Measurements from ENCODE around the gene PRTFDC1. TPM values are rescaled to one million over a fixed set of nuclear protein-coding genes. Genes with fewer than 3 reads are reported as not detected.
"Not testable (repeated sequence)": the region's sequence is repeated elsewhere in the genome, so short reads cannot be mapped to it uniquely, and the experiment has no call there.

The PRTFDC1 gene
- total RNA-seq, 2 donors from 2014 or later, result 0.80 to 2.0 TPM

DNA sequence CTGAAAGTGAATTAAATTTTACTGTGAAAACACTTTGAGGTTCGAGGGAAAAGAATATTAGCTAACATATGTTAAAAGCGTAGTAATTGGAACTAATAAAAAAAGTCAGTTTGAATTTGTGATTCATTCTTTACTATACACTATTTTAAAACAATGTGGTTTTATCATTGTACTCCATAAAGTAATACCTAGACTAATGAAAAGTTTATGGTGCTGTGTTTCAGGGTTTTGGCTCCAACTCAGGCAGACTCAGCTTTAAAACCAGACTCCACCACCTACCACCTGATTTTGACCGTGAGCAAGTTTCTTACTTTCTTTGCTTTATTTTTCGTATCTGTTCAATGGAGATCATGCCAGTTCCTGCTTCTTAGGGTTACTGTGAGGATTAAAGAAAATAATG lies 9.2 kb upstream of the PRTFDC1 start:
- Histone ChIP-seq H3K4me3 (no peak overlapping the region), H3K27ac (no peak overlapping the region), H3K4me1 (replicated peaks) (no peaks in the 10 kb centered on the region), H3K27me3 (replicated peaks; ENCODE audit: insufficient read depth) (no peaks in the 10 kb centered on the region), H3K36me3 (no peaks in the 10 kb centered on the region), H3K9me3 (no peaks in the 10 kb centered on the region)
- no peak for DNase-seq (ENCODE audit: low spot score)
- TF ChIP-seq POLR2A (IDR thresholded peaks at IDR 0.05), result no peak
- TF ChIP-seq, protein P1, sequence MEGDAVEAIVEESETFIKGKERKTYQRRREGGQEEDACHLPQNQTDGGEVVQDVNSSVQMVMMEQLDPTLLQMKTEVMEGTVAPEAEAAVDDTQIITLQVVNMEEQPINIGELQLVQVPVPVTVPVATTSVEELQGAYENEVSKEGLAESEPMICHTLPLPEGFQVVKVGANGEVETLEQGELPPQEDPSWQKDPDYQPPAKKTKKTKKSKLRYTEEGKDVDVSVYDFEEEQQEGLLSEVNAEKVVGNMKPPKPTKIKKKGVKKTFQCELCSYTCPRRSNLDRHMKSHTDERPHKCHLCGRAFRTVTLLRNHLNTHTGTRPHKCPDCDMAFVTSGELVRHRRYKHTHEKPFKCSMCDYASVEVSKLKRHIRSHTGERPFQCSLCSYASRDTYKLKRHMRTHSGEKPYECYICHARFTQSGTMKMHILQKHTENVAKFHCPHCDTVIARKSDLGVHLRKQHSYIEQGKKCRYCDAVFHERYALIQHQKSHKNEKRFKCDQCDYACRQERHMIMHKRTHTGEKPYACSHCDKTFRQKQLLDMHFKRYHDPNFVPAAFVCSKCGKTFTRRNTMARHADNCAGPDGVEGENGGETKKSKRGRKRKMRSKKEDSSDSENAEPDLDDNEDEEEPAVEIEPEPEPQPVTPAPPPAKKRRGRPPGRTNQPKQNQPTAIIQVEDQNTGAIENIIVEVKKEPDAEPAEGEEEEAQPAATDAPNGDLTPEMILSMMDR (IDR thresholded peaks at IDR 0.05), result no peak
- TF ChIP-seq POLR2AphosphoS5 (IDR thresholded peaks at IDR 0.05), result no peak
- WGBS, result 42% methylated on average over 4 of the region's 4 CpGs
- intact Hi-C loops (cut with DNase I), result no loop called here

GRCh38 chr10:24959382-24959730 lies 7.0 kb upstream of the PRTFDC1 start:
- H3K36me3 ChIP-seq, result no peaks in the 10 kb centered on the region
- TF ChIP-seq, protein P1 (IDR thresholded peaks at IDR 0.05), result no peak
- TF ChIP-seq POLR2AphosphoS5 (IDR thresholded peaks at IDR 0.05) (no peak), POLR2A (IDR thresholded peaks at IDR 0.05) (no peak)
- 46% methylated on average over 3 of the region's 3 CpGs for WGBS
- H3K27ac ChIP-seq, result no peak overlapping the region
- no peaks in the 10 kb centered on the region for H3K4me1 ChIP-seq (replicated peaks)
- DNase-seq (ENCODE audit: low spot score), result no peak
- no peak overlapping the region for H3K4me3 ChIP-seq
- H3K27me3 ChIP-seq (replicated peaks; ENCODE audit: insufficient read depth), result no peaks in the 10 kb centered on the region
- H3K9me3 ChIP-seq, result no peaks in the 10 kb centered on the region
- intact Hi-C loops (cut with DNase I), result no loop called here

DNA sequence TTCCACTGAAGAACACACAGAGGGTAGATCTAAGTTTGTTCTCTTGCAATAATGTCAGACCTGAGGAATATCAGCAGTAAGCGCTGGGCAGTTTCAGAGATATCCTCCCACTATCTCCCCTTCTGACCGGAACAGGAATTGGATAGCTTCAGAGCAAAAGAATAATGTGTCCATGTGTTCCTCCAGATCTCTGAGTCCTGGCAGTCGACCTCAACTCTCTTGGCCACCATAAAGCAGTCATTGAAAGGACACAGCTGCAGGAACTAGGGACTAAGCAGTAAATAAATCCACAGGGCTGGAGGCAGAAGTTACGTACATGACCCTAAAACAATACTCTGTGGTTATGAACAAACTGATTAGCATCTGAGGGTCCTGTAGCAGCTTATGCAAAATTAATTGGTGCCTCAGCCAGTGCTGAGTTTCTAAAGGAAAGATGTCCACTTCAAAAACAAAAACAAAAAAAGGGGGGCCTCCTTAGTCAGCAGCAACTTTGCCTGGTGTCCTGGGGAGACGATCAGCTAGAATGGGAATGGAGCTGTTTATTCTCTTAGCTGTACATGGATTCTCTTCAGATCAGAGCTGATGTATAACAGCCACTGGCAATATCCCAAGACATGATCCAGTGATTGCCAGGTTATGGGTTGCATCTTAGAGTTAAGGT lies 6.4 kb upstream of the PRTFDC1 start:
- Histone ChIP-seq H3K4me3 (no peak overlapping the region), H3K9me3 (no peaks in the 10 kb centered on the region), H3K36me3 (no peaks in the 10 kb centered on the region), H3K4me1 (replicated peaks) (no peaks in the 10 kb centered on the region), H3K27ac (no peak overlapping the region), H3K27me3 (replicated peaks; ENCODE audit: insufficient read depth) (no peaks in the 10 kb centered on the region)
- intact Hi-C loops (cut with DNase I), result no loop called here
- DNase-seq (ENCODE audit: low spot score), result no peak
- 45% methylated on average over 5 of the region's 5 CpGs for whole genome bisulfite sequencing
- TF ChIP-seq POLR2A (IDR thresholded peaks at IDR 0.05) (no peak), POLR2AphosphoS5 (IDR thresholded peaks at IDR 0.05) (peak; percentile 19)
- TF ChIP-seq, protein P1 (IDR thresholded peaks at IDR 0.05), result no peak

DNA sequence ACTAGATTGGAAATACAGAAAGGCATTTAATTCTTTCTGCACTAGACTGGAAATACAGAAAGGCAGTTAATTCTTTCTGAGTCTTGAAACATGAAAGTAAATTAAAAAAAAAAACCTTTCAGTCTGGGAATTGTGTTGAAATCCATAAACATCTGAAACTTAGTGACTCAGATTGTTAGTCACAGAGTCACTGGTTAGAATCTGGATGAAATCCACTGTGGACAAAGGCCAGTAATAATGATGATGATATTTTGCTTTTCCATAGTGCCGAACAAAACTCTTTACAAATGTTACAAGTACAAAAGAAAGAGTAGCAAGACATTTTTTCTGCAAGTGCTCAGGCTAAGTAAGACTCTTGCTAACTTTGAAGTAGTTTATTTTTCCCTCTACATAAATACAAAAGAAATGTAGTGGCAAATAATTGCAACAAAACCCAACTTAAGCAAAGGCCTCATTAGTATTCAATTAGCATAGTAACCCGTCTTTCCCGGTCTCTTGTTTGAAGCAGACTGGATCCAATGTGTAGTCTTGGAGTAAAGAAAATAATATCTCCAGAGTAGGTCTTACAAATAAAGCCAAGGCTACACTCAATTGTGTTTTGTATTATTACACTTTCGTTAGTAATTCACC lies 5.8 kb upstream of the PRTFDC1 start:
- H3K36me3 ChIP-seq, result no peaks in the 10 kb centered on the region
- 54% methylated on average over 4 of the region's 4 CpGs for WGBS
- TF ChIP-seq POLR2A (IDR thresholded peaks at IDR 0.05) (no peak), POLR2AphosphoS5 (IDR thresholded peaks at IDR 0.05) (no peak)
- TF ChIP-seq, protein P1 (IDR thresholded peaks at IDR 0.05), result no peak
- H3K4me1 ChIP-seq (replicated peaks), result no peaks in the 10 kb centered on the region
- H3K27me3 ChIP-seq (replicated peaks; ENCODE audit: insufficient read depth), result no peaks in the 10 kb centered on the region
- intact Hi-C loops (cut with DNase I), result no loop called here
- H3K27ac ChIP-seq, result no peak overlapping the region
- DNase-seq (ENCODE audit: low spot score), result no peak
- no peaks in the 10 kb centered on the region for H3K9me3 ChIP-seq
- H3K4me3 ChIP-seq, result no peak overlapping the region

DNA sequence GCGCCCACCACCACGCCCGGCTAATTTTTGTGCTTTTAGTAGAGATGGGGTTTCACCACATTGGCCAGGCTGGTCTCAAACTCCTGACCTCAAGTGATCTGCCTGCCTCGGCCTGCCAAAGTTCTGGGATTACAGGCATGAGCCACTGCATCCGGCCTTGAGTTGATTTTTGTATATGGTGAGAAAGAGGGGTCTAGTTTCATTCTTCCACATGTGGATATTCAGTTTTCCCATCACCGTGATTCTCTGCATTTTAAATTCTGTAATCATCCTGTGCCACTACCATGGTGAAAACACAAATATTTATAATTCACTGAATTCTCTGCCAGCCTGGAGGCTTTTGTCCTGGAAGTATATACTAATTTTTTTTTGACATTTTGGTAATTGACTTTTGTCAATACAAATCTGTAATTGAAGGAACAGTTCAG lies 5.2 kb upstream of the PRTFDC1 start:
- H3K4me3 ChIP-seq; H3K9me3 ChIP-seq; intact Hi-C loops (cut with DNase I); H3K27me3 ChIP-seq (replicated peaks; ENCODE audit: insufficient read depth); H3K36me3 ChIP-seq; DNase-seq (ENCODE audit: low spot score); H3K4me1 ChIP-seq (replicated peaks); H3K27ac ChIP-seq: not testable (repeated sequence)
- 72% methylated on average over 6 of the region's 6 CpGs for WGBS
